Stomach (tissue), 9 donors: Measurements from ENCODE around the gene OR6K2. TPM values are rescaled to one million over a fixed set of nuclear protein-coding genes. Genes with fewer than 3 reads are reported as not detected.

ENCODE experiments used
- DNase-seq, 2 donors: peaks; one replicate each; pipeline versions ENCODE4 v3.0.0 to v3.0.0-alpha.2; 2013 to 2019
- H3K27ac ChIP-seq, 5 donors: fragments of 200-600 bp in 4 of 5; sonication (generic) in 4 of 5; one replicate each; pipeline ENCODE4 v1.5.1; 2013 to 2019; ENCODE audit warnings: mild to moderate bottlenecking in 1 of 5, moderate library complexity in 1 of 5
- H3K27me3 ChIP-seq, 3 donors: fragments of 200-600 bp; sonication (generic); one replicate each; pipeline ENCODE4 v1.5.1; 2017 to 2019; ENCODE audit warnings: mixed run types in 1 of 3
- H3K36me3 ChIP-seq, 4 donors: fragments of 200-600 bp; sonication (generic); 1 replicate in 3 of 4; 2 replicates in 1 of 4; pipeline ENCODE4 v1.5.1; 2016 to 2019
- H3K4me1 ChIP-seq, 4 donors: fragments of 200-600 bp; sonication (generic); one replicate each; pipeline ENCODE4 v1.5.1; 2016 to 2019
- H3K4me3 ChIP-seq, 4 donors: fragments of 200-600 bp; sonication (generic) in 3 of 4; one replicate each; pipeline ENCODE4 v1.5.1; 2016 to 2019; ENCODE audit warnings: mild to moderate bottlenecking in 1 of 4
- H3K9me3 ChIP-seq, 4 donors: fragments of 200-600 bp; sonication (generic); one replicate each; pipeline ENCODE4 v1.5.1; 2016 to 2019
- CTCF ChIP-seq, 7 experiments: fragments of 450-650 bp in 4 of 7; fragments of 200-600 bp in 3 of 7; sonication (generic) in 3 of 7; IDR thresholded peaks; one replicate each; pipeline ENCODE4 v1.5.1; 2016 to 2019; ENCODE audit warnings: antibody characterized with exemption in 7 of 7, control low read depth in 2 of 7, mild to moderate bottlenecking in 1 of 7
- EP300 ChIP-seq: sonication (generic); formaldehyde crosslinking; IDR thresholded peaks from one replicate; pipeline ENCODE4 v1.6.1; 2017; ENCODE audit warnings: antibody characterized with exemption
- POLR2A ChIP-seq, 4 donors: fragments of 450-650 bp; IDR thresholded peaks; one replicate each; pipeline ENCODE4 v1.6.1; 2016; ENCODE audit warnings: antibody characterized with exemption in 4 of 4, control low read depth in 2 of 4, mild to moderate bottlenecking in 1 of 4, moderate library complexity in 1 of 4
- POLR2AphosphoS5 ChIP-seq, 3 donors: sonication (generic); formaldehyde crosslinking; IDR thresholded peaks; one replicate each; pipeline ENCODE4 v1.6.1; 2016; ENCODE audit warnings: antibody characterized with exemption in 3 of 3
- WGBS, 5 donors: extraction: QIAGEN DNeasy Blood & Tissue Kit in 3 of 5; methylation state at CpG; one replicate each; pipeline versions ENCODE4 v1.1.5 to v1.1.7; 2013 to 2018; 5-methylcytosine and 5-hydroxymethylcytosine counted together
- intact Hi-C: fragments of 100-400 bp; cut with DNase I; formaldehyde crosslinking; loops from one replicate; pipeline ENCODE4 v1.15.1; 2023; ENCODE audit warnings: low total_unique reads
- polyA plus RNA-seq, 3 donors: library from polyadenylated mRNA; stranded (reverse); fragments of 200-250 nt; gene quantifications; one replicate each; pipeline ENCODE4 v1.2.3, GENCODE V29; 2013
- total RNA-seq, 5 donors: library from RNA; depleted of rRNA; stranded (reverse); fragments of >200 nt; gene quantifications; one replicate each; pipeline versions ENCODE4 v1.1.0 to v1.2.3, GENCODE V29; 2014 to 2016
- donor health status: healthy with polysubstance abuse.
- donor health status: Bipolar disorder and iron deficiency.
- donor health status: healthy.

The OR6K2 gene
- total and polyA plus RNA-seq, 8 donors: not detected

- Histone ChIP-seq H3K36me3 (no peaks in the 10 kb centered on the region), H3K9me3 (no peaks in the 10 kb centered on the region), H3K4me1 (no peaks in the 10 kb centered on the region), H3K4me3 (no peak overlapping the region), H3K27ac (no peak overlapping the region), H3K27me3 (no peaks in the 10 kb centered on the region)
- TF ChIP-seq POLR2A (IDR thresholded peaks at IDR 0.05): no peak
- no peak for TF ChIP-seq EP300
- no peak for DNase-seq
- intact Hi-C loops: no loop called here
- WGBS, 5 donors: 90 to 95% (median 92%) methylated on average over 2 of the region's 2 CpGs
Observed at GRCh38 chr1:158681606-158682005, 18.8 kb downstream of the OR6K2 start.

GRCh38 chr1:158679289-158679688 lies 21.2 kb downstream of the OR6K2 start:
- TF ChIP-seq POLR2A (IDR thresholded peaks at IDR 0.05): no peak
- TF ChIP-seq EP300: no peak
- TF ChIP-seq POLR2AphosphoS5 (IDR thresholded peaks at IDR 0.05): no peak
- TF ChIP-seq CTCF (IDR thresholded peaks at IDR 0.05): no peak
- intact Hi-C loops: no loop called here
- DNase-seq: no peak
- H3K27ac ChIP-seq: no peak overlapping the region
- H3K4me1 ChIP-seq: no peaks in the 10 kb centered on the region
- peaks cover 0 to 5% (median 0%) of the 10 kb centered on the region in 3 donors for H3K27me3 ChIP-seq
- H3K4me3 ChIP-seq: no peak overlapping the region
- H3K9me3 ChIP-seq: no peaks in the 10 kb centered on the region
- 92 to 99% (median 97%) methylated on average over 1 of the region's 1 CpG for WGBS, 5 donors
- no peaks in the 10 kb centered on the region for H3K36me3 ChIP-seq

GRCh38 chr1:158675563-158676323 lies 24.7 kb downstream of the OR6K2 start:
- no peak for DNase-seq
- Histone ChIP-seq H3K27ac (no peak overlapping the region), H3K27me3 (peaks cover 0 to 7% (median 0%) of the 10 kb centered on the region in 3 donors), H3K9me3 (no peaks in the 10 kb centered on the region), H3K36me3 (no peaks in the 10 kb centered on the region), H3K4me3 (no peak overlapping the region), H3K4me1 (no peaks in the 10 kb centered on the region)
- intact Hi-C loops: no loop called here
- 24 to 51% (median 36%) methylated on average over 4 of the region's 4 CpGs for WGBS, 5 donors
- TF ChIP-seq CTCF (IDR thresholded peaks at IDR 0.05): no peak
- no peak for TF ChIP-seq POLR2AphosphoS5 (IDR thresholded peaks at IDR 0.05)
- TF ChIP-seq POLR2A (IDR thresholded peaks at IDR 0.05): no peak
- TF ChIP-seq EP300: no peak

- H3K27me3 ChIP-seq: peaks cover 0 to 7% (median 0%) of the 10 kb centered on the region in 3 donors
- no peaks in the 10 kb centered on the region for H3K4me1 ChIP-seq
- no peak for DNase-seq
- H3K27ac ChIP-seq: no peak overlapping the region
- 88 to 90% (median 89%) methylated on average over 7 of the region's 7 CpGs for WGBS, 5 donors
- TF ChIP-seq POLR2AphosphoS5 (IDR thresholded peaks at IDR 0.05) (no peak), CTCF (IDR thresholded peaks at IDR 0.05) (no peak), POLR2A (IDR thresholded peaks at IDR 0.05) (no peak), EP300 (no peak)
- intact Hi-C loops: no loop called here
- H3K9me3 ChIP-seq: no peaks in the 10 kb centered on the region
- no peaks in the 10 kb centered on the region for H3K36me3 ChIP-seq
- H3K4me3 ChIP-seq: no peak overlapping the region
Observed at GRCh38 chr1:158674302-158674701, 26.1 kb downstream of the OR6K2 start.

- Histone ChIP-seq H3K4me3 (no peak overlapping the region), H3K27me3 (no peaks in the 10 kb centered on the region), H3K36me3 (no peaks in the 10 kb centered on the region), H3K27ac (no peak overlapping the region), H3K9me3 (no peaks in the 10 kb centered on the region), H3K4me1 (no peaks in the 10 kb centered on the region)
- DNase-seq: no peak
- intact Hi-C loops: no loop called here
- no peak for TF ChIP-seq CTCF (IDR thresholded peaks at IDR 0.05)
- no peak for TF ChIP-seq EP300
- no peak for TF ChIP-seq POLR2AphosphoS5 (IDR thresholded peaks at IDR 0.05)
- TF ChIP-seq POLR2A (IDR thresholded peaks at IDR 0.05): no peak
- WGBS, 5 donors: 76 to 87% (median 82%) methylated on average over 8 of the region's 8 CpGs
Observed at GRCh38 chr1:158666037-158666436, 34.4 kb downstream of the OR6K2 start.
